GM19372 (cell line): ENCODE results near the gene FYB2.
"Not testable (repeated sequence)": the region's sequence is repeated elsewhere in the genome, so short reads cannot be mapped to it uniquely, and the experiment has no call there.

ENCODE experiments used
- ATAC-seq: cut with Tn5 transposase; IDR thresholded peaks from one replicate; pipeline ENCODE4 v1.9.1; 2021; ENCODE audit warnings: mild to moderate bottlenecking, low read depth, moderate library complexity; ENCODE audit not compliant: unreplicated experiment

FYB2 gene

DNA sequence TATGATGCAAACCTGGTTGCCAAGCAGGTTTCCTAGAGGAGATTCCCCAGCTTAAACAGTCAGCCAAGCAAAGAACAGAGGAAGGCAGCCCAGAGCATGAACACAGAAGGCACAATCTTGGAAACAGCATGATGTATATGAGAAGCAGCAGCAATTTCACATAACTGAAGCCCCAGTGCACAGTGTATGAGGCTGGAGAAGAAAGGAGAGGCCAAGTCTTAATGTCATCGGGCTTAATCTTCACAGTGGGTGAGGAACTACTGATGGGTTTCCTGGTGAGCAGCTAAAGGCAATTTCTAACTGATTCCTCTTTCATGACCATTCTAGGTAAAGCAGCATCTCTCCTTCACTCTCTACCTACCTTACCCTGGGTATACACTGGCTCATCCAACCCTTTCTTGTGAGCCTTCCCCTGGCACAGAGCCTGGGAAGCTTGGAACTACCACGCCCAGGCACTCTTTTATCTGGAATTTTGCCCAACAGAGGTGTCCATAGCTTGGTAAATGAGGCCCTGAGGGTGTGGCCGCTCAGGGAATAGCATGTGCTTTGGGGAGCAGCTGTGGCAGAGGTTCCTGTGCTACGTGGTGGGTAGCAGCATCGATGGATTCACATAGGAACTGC, 22.0 kb downstream of the FYB2 start:
- ATAC-seq: no peak

DNA sequence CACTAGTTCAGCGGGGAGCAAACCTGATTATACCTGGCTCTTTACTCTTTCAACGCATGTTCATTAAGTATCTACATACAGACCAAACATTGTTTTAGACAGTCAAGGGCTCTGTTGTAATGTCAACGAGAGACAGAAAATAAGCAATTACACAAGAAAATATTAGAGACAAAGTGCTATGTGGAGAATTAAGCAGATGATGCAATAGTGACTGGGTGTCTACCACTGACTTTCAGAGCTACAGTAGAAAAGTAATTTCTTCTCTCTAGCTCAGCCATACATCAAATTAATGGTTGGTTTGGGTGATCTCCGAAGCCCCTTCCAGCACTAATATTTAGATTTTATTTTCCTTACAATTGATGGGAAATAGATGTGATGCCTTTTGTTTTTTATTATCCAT, 23.3 kb downstream of the FYB2 start:
- no peak for ATAC-seq

DNA sequence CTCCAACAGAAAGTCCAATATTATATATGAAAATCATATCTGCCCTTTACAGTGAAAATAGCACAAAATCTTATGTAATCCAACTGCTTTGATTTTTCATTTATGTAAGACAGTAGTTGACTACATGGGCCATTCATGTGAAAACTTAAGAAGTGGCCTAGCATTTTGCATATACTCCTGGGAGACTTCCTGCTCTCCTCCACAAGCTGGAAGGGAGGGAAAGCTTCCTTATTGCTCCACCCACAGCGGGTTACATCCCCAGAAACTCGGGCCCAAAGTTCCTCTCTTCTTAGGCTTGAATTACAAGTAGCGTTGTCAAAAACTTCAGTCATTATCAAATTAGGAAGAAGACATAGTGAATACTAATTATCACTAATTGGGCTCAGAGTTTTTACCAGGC, 29.2 kb downstream of the FYB2 start:
- no peak for ATAC-seq

DNA sequence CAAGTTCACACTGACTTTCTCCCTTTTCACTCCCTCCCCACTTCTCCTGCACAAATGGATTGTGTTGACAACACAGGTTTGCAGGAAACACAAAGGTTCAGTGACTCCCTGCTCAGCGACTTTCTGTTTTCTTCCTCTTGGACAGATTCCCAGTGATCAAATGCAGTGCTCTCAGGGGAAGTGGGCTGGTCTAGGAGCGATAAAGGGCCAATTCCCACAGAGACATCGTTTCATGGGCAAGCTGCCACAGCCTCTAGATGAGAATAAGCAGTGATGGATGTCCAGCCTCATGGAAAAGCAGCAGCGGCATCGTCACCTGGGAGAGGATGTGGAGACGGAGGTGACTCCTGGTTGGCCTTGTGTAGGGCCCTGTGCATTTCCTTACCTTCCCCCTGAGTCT, 30.6 kb downstream of the FYB2 start:
- no peak for ATAC-seq

DNA sequence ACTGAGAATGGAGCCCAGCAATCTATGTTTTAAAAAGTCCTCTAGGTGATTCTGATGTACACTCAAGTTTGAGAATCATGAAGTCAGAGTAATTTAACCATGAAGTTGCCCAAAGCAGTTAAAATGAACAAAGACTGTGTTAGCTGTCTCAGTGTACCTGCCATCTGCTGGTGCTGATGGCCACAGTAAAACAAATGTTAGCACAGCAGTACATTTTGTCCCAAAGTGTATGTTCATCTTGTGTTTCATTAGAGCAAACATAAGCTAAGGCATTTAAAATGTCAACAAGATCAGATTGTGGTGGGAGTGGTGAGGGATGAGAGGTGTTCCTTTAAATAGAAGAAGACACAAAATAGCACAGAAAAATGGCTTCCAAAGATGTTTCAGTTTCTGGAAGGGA, 31.1 kb downstream of the FYB2 start:
- no peak for ATAC-seq

DNA sequence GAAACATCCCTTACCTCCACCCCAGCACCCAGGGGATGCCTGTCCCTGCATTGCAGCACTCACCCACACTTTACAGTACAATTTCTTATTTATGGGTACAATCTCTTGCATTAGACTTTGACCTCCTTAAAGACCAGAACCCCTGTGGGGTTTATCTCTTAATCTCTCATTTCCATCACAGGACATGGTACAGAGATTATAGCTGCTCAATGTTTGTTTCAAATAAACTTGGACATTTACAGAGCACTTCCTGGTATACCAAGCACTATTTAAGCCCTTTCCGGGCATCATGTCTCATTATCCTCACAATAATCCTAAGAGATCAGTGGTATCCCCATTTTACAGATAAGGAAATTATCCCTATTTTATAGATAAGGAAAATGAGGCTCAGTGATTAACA, 31.9 kb downstream of the FYB2 start:
- ATAC-seq: no peak

DNA sequence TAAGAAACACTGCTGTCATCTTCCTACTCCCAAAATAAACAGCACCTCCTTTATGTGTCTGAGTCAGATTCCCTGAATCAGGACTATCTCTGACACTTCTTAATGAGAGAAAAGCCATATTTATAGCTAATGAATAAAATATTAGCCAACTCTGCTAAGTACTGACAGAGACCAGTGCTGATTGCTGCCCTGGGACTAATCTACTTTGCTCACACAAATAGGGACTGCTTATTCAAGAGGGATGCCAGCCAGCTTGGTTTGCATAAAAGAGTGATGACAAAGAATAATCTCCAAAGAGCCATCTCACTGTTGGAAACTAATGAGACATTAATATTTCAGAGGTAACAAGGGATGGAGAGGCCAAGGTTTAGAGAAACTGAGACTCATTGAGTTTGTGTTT, 36.4 kb downstream of the FYB2 start:
- no peak for ATAC-seq

DNA sequence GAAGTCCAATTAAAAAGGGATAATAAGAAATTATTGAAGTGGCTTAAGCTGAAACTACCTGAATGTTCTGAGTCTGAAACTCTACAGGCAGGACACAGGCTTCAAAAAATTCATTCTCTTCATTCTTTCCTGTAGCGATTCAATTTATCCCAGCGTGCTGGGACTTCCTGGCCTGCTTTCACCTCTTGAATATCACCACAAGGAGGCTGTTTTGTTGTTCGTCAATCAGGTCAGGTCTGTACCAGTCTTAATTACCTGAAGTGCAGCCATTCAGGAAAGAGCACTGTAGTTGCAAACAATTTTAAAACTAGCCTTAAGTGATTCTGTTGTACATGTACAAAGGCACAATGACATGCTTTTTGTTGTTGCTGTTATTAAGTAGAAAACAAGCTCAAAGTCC, 38.4 kb downstream of the FYB2 start:
- no peak for ATAC-seq

DNA sequence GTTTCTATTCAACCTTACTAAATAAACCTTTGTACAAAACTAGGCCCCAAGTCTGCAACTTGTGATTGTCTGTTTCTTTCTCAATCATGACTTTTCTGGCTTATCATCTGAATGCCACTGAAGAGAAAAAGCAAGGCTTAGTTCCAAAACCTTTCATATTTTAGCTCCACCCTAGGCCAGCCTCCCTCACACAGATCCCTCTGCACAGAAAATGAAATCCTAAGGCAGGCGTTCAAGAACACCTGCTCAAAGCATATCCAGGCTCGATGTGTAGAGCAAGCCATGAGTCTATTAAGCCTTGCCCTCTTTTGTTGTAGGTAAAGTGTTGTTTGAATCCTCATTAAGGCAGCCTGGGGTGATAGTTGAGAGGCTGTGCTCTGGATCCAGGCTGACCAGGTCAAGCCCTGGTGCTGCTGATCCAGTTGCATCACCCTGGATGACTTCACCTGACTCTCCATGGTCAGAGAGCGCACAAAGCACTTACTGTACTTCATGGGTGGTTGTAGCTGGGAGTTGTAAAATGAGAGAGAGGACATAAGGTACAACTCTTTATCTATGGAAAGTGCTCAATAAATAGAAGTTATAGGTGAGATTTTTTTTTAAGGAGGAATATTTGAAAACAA, 39.0 kb downstream of the FYB2 start:
- ATAC-seq: no peak

DNA sequence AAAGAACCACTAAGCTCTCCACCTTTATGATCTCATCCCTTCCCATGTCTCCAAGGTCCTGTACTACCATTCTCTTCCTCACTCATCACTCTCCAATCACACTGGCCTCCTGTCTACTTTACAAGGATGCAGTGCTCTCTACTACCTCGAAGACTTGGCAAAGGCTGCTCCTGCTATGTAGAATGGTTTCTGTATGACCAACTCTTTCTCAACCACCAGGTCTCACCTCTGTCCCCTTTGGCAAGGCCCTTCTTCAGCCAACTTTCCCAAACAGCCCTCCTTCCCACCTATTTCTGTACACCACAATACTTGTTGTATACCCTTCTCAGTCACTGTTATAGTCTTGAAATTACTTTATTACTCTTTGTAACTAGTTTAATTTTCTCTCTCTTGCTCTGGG, 41.2 kb downstream of the FYB2 start:
- no peak for ATAC-seq

DNA sequence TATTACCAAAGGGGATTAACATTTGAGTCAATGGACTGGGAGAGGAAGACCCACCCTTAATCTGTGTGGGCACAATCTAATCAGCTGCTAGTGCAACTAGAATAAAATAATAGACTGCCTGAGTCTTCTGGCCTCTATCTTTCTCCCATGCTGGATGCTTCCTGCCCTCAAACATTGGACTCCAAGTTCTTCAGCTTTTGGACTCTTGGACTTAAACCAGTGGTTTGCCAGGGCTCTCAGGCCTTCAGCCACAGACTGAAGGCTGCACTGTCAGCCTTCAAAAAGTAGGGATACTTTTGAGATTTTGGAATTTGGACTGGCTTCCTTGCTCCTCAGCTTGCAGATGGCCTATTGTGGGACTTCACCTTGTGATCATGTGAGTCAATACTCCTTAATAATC, 44.5 kb downstream of the FYB2 start:
- not testable (repeated sequence) for ATAC-seq

DNA sequence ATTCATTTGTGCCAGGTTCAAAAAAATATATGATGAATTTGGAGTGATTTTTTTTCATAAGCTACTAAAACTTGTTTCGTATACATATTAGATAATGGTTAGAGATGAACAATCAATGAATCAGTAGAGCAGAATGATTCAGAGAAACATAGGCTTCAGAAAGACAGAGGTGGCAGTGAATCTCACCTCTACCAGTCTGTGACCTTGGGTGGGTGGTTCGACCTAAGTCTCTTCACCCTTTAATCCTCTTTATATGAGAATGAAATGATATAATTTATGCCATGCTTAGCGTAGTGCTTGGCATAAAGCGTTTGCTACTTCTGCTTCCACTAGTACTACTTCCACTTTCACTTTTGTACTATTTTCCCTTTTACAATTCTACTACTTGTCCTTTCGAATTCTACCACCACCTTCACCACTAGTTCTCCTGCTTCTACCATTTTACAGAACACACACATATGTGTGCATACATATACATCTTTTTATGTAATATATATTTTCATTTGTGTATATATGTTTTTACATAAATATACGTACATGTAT, 45.1 kb downstream of the FYB2 start:
- ATAC-seq: peak; percentile 79

DNA sequence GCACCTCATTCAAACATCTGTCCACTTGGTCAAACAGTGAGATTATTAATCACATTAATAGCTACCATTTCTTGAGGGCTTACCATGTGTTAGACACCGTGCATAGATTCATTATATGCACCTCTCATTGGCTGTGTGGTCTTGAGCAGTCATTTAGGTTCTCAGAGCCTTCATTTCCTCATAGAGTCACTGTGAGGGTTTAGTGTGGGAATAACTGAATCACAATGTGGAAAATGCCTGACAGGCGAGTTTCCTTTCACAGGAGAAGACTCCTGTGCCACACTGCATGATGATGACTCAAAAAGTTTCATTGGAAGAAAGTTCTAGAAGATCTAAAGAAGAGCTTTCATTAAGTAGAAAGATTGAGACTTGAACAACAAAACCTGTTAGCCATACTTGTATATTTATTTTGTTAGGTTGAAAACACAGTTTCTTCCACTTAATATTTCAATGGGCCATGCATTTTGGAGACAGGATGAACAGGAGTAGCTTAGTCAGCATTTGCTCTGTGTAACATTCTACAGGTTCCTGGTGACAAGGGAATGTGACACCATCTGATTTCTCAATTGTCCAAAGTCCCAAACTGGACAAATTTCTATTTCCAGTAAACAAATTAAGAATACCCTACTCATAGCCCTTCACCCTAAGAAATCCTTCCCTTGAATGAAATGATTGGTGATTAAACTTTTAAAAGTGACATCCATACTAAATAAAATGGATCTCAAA, 45.7 kb downstream of the FYB2 start:
- no peak for ATAC-seq

DNA sequence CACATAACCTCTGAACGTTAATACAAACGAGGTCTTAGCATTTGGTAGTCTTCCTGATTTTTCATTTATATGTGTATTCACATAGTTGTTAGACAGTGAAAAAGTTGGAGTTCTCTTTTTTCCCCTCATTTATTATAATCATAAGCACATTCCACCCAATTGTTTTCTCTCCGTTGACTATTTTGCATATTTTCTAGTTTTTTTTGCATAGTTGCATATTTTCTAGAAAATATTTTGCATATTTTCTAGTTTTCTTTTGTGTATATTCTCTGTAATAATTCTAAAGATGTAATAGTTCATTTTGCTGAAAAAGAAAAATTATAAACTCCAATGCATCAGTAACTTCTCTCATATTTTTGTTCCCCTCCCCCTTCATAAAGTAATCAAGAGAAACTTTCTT, 47.5 kb downstream of the FYB2 start:
- ATAC-seq: no peak

DNA sequence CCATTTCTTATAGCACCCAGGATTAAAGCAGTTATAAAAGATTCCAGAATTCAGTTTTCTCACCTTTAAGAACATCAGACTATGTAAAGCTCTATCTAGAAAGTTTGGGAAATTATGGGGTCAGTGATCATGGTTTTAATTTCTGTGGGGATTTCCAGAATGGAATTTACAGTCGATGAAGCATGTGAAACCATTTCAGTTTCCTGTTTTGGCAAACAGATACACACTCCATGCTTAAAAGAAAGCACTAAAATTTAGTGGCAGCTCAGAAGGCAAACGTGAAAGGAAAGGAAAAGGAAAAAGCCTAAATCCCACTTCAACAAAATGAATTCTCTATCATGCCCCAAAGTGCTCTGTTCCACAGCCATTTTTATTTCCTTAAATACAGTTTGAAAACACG, 60.4 kb downstream of the FYB2 start:
- ATAC-seq: no peak

DNA sequence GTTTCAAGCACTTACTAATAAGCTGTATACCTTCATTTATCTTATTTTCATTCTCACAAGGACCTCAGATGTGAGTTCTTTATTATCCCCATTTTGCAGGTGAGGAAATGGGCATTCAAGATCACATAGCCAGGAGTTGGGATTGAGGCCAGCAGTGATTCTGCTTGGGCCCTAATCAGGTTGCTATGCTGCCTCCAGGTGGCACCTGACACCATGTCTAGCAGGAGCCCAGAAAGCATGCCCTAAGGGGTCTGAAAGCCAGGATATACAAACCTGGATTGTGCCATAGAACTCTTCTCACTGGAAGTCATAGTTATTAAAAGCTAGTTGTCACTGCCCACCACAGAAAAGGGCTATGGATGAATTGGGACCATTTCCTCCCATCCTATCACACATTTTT, 61.1 kb downstream of the FYB2 start:
- no peak for ATAC-seq

DNA sequence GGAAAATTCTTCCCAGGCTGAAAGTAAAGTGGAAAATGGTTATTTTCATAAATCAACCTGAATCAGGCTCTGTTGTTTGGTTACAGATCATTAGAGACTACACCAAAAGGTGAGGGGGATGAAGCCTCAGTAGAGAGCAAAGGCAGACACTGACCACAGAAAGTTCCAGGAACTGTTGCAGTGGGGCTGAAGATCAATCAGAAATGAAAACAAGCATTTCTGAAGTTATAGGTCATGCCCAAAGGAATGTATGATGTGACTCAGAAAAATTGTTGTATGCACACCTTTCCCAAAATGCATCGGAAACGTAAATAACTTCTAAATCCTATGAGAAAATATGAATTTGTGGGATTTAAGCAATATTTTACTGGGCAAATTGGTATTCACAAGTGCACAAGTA, 63.3 kb downstream of the FYB2 start:
- no peak for ATAC-seq

DNA sequence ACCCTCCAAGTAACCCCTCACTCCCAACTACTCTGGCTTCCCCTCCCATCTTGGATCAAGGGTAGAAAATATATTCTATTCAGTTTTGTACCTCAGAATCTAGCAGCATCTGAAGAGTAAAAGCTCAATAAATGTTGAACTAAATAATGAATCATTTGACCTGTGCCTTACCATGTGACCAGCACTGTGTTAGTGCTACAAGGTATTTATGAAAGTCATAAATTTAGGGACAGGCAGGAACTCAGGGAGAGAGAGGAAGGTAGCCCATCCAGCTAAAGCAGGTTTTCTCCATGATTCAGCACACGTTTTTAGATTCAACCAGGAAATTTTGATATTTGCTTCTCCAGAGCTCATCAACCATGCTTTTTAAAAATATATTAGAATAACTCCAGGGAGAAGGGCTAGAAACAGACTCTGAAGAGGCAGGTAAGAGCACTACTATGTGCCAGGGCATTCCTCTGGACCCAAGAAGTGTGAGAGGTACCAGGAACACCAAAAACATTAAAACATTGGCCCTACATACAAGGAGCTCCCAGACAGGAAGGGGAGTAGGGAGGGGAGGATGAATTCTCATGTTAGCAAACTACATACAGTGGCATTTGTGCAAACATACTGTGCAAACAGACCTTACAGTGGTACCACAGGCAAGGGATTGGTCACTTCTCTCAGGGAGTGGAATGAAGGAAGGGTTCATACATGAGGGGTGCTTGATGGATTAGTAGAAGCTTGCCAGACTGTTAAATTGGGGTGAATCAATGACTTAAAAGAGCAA, 64.3 kb downstream of the FYB2 start:
- no peak for ATAC-seq

DNA sequence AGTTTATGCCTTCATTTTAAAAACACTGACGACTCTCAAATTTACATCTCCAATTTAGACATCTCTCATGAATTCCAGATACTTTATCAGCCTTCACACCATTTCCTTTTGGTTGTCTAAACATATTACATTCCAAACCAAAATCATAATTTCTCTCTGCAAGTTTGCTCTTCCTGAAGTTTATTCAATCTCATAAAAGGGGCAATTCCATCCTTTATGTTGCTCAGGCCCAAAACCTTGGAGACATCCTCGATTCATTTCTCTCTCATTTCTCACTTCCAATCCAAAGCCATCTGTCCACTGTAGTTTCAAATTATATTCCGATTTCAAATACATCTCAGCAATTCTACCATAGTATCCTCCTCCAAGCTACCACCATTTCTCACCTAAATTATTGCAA, 74.0 kb downstream of the FYB2 start:
- no peak for ATAC-seq

DNA sequence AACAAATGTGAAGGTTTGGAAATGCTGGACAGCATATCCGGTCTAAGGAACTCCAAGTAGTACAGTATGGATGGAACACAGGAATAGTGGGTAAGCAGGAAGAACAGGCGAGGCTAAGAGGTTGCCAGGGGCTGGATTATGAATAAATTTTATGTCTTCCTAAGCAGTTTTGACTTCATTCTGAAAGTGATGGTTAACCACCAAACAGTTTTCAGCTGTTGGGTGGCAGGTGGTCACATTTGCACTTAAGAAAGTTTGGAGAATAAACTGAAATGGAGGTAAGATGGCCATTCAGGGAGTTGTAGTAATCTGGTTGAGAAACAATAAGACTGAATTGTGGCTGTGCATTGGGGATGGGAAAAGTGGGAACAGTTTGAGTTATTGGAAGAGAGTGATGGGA, 90.2 kb downstream of the FYB2 start:
- ATAC-seq: no peak

DNA sequence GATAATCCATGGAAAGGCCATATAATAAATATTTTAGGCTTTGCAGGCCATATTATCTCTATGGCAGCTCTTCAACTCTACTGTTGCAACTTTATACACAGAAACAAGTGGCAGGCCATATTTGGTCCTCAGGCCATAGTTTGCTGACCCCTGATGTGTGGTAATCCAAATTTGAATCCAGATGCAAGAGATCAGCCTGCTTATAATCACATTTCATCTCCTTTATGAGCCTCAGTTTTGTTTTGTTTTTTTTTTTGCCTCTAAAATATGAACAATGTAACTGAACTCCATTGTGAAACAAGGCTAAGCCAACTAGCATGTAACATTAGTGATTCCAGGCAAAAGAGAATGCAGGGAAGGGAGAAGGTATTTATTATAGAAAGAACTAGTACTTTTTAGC, 92.5 kb downstream of the FYB2 start:
- no peak for ATAC-seq
